Stimulated activated CD8-positive, alpha-beta memory T cell treated with anti-CD3 and anti-CD28 coated beads, Interleukin-7, amount 100 ng/mL, for 48 hours (primary cell): Measurements from ENCODE around the gene ZDHHC5.

Experiments used
- DNase-seq, 2 donors: peaks; one replicate each; pipeline ENCODE4 v3.0.0-alpha.2; 2020; ENCODE audit warnings: low read depth in 1 of 2; ENCODE audit errors: extremely low read depth in 1 of 2

Gene ZDHHC5

GRCh38 chr11:57667736-57668433 is at the start of gene ZDHHC5:
Gene ZDHHC5, plus strand, starts transcription at chr11:57668114. Its CDS starts 4,977 bp downstream, at chr11:57673091.
- DNase-seq: peak; percentile 98 to 99

- no peak for DNase-seq
These were observed 49.5 kb upstream of the ZDHHC5 start for GRCh38 chr11:57618438-57618837.

- DNase-seq: no peak
These were observed 48.6 kb upstream of the ZDHHC5 start for GRCh38 chr11:57619331-57619730.

- DNase-seq: no peak
These were observed 47.4 kb upstream of the ZDHHC5 start for GRCh38 chr11:57620467-57620866.

GRCh38 chr11:57622263-57622662 is 45.7 kb upstream of the ZDHHC5 start:
- no peak for DNase-seq

GRCh38 chr11:57624864-57625263 is 43.0 kb upstream of the ZDHHC5 start:
- no peak for DNase-seq

GRCh38 chr11:57626895-57627294 is 41.0 kb upstream of the ZDHHC5 start:
- DNase-seq: no peak

GRCh38 chr11:57630171-57630570 is 37.7 kb upstream of the ZDHHC5 start:
- DNase-seq: no peak

GRCh38 chr11:57632116-57632515 is 35.8 kb upstream of the ZDHHC5 start:
- DNase-seq: no peak

- no peak for DNase-seq
These were observed 34.4 kb upstream of the ZDHHC5 start for GRCh38 chr11:57633394-57634070.

GRCh38 chr11:57634311-57634710 is 33.6 kb upstream of the ZDHHC5 start:
- DNase-seq: no peak

- no peak for DNase-seq
These were observed 32.7 kb upstream of the ZDHHC5 start for GRCh38 chr11:57635246-57635645.

- no peak for DNase-seq
These were observed 30.3 kb upstream of the ZDHHC5 start for GRCh38 chr11:57637626-57638004.

- no peak for DNase-seq
These were observed 29.7 kb upstream of the ZDHHC5 start for GRCh38 chr11:57638005-57638781.

- DNase-seq: no peak
These were observed 29.0 kb upstream of the ZDHHC5 start for GRCh38 chr11:57638811-57639320.

GRCh38 chr11:57639321-57640067 is 28.4 kb upstream of the ZDHHC5 start:
- DNase-seq: no peak

GRCh38 chr11:57640068-57640800 is 27.7 kb upstream of the ZDHHC5 start:
- DNase-seq: no peak

GRCh38 chr11:57641011-57641807 is 26.7 kb upstream of the ZDHHC5 start:
- no peak for DNase-seq

GRCh38 chr11:57643802-57644201 is 24.1 kb upstream of the ZDHHC5 start:
- DNase-seq: no peak
